Activated naive CD8-positive, alpha-beta T cell (primary cell): ENCODE measurements around the gene CAMK2G.
"Not testable (repeated sequence)": the region's sequence is repeated elsewhere in the genome, so short reads cannot be mapped to it uniquely, and the experiment has no call there.

ENCODE experiments used
- H3K27ac Mint-ChIP-seq: one replicate; pipeline ENCODE4 v1.8.0; 2021; ENCODE audit warnings: mixed read lengths
- H3K27me3 Mint-ChIP-seq: one replicate; pipeline ENCODE4 v1.8.0; 2021; ENCODE audit warnings: mixed read lengths
- H3K36me3 Mint-ChIP-seq: one replicate; pipeline ENCODE4 v1.8.0; 2021; ENCODE audit warnings: mixed read lengths
- H3K4me1 Mint-ChIP-seq: one replicate; pipeline ENCODE4 v1.8.0; 2021; ENCODE audit warnings: low read depth, mixed read lengths
- H3K4me3 Mint-ChIP-seq: one replicate; pipeline ENCODE4 v1.8.0; 2021; ENCODE audit warnings: mild to moderate bottlenecking, mixed read lengths
- H3K9me3 Mint-ChIP-seq: one replicate; pipeline ENCODE4 v1.8.0; 2021; ENCODE audit warnings: low read depth, mixed read lengths

Gene CAMK2G

DNA sequence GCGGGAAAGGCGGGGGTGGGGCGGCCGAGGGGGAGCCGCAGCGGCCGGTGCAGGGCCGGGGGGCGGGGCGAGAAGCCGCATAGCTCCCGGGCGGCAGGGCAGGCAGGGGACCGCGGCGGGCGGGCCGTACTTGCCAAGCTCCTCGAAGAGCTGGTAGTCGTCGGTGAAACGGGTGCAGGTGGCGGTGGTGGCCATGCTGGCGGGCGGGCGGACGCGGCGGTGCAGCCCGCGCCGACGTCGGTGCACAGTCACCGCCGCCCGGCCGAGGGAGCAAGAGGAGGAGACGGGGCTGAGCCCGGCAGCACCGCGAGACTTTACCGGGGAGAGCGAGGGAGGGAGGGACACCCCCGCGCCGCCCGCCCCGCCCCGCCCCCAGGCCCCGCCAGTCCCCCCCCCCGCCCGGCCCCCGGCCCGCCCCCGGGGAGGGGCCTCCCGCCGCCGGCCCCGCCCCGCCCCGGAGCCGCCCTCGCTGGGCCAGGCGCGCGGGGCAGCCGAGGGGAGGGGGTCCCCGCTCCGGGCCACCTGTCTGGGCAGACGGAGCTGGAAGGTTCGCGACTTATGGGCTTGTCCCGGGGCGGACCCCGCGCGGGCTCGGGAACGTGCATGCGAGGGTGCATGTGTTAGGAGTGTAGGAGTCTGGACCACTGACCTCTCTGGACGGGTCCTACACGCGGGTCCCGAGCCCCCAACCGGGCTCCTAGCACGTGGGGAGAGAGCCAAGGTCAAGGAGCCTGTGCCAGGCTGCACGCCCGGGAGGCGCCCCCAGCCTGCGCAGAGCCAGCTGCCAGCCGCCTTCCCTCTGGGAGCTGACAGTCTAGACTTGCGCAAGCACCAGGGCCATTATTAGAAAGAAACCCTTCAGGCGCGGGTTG lies at the start of gene CAMK2G:
Gene CAMK2G, minus strand, starts transcription at position 289 of the 872 bp plus-strand sequence. Its CDS starts 94 bp downstream, at position 195.
- no peaks in the 10 kb centered on the region for H3K36me3 Mint-ChIP-seq
- H3K27ac Mint-ChIP-seq = peak within 1 kb of the TSS; percentile 94
- H3K27me3 Mint-ChIP-seq = no peaks in the 10 kb centered on the region
- peaks cover 65% of the 10 kb centered on the region for H3K4me1 Mint-ChIP-seq
- H3K9me3 Mint-ChIP-seq = no peaks in the 10 kb centered on the region
- peak within 1 kb of the TSS; percentile 91 for H3K4me3 Mint-ChIP-seq

DNA sequence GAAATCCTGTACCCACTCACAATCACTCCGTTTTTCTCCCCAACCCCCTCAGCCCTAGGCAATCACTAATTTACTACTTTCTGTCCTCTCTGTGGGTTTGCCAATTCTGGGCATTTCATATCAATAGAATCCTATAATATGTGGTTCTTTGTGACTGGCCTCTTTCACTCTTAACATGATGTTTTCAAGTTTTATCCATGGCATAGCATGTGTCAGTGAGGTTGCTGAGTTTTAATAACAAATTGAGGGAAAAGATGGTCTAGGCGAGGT lies 48.4 kb upstream of the CAMK2G start:
- peaks cover 34% of the 10 kb centered on the region for H3K4me1 Mint-ChIP-seq
- no peaks in the 10 kb centered on the region for H3K9me3 Mint-ChIP-seq
- no peak overlapping the region for H3K27ac Mint-ChIP-seq
- peaks cover 2% of the 10 kb centered on the region for H3K36me3 Mint-ChIP-seq
- H3K27me3 Mint-ChIP-seq = peaks cover 35% of the 10 kb centered on the region
- peak overlapping the region; percentile 0 for H3K4me3 Mint-ChIP-seq

DNA sequence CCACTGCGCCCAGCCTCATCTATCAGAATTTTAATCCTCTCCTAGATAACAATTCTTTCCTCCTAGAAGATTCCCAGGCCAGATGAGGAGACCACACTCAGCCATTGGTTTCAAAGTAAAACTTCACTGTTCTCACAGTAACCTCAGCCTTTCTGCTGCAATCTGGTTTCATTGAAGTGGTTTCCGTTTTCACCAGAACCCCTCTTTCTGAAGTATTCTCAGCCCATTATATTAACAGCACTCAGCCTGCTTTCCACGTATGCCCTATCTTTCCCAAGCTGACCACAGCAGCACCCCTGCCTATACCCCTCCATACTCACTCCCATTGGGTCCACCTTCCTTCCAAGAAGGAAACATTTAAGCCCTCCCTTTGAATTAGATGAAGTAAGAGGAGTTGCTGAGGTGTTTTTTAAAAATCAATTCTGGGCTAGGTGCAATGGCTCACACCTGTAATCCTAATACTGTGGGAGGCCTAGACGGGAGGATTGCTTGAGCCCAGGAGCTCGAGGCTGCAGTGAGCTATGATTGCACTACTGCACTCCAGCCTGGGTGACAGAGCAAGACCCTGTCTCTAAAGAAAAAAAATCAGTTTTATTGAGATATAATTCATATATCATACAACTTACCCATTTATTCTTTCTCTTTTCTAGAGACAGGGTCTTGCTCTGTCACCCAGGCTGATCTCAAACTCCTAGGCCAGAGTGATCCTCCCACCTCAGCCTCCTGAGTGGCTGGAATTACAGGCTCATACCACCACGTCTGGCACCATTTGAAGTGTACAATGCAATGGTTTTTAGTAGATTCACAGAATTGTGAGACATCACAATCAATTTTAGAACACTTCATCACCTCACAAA lies 47.9 kb upstream of the CAMK2G start:
- peak overlapping the region; percentile 63 for H3K4me3 Mint-ChIP-seq
- peaks cover 29% of the 10 kb centered on the region for H3K27me3 Mint-ChIP-seq
- H3K4me1 Mint-ChIP-seq = peaks cover 34% of the 10 kb centered on the region
- no peak overlapping the region for H3K27ac Mint-ChIP-seq
- H3K9me3 Mint-ChIP-seq = no peaks in the 10 kb centered on the region
- H3K36me3 Mint-ChIP-seq = peaks cover 5% of the 10 kb centered on the region

GRCh38 chr10:73920089-73920488 lies 45.7 kb upstream of the CAMK2G start:
- Mint-ChIP-seq H3K4me3 (no peak overlapping the region), H3K27me3 (peaks cover 24% of the 10 kb centered on the region), H3K4me1 (peaks cover 34% of the 10 kb centered on the region), H3K27ac (no peak overlapping the region), H3K9me3 (no peaks in the 10 kb centered on the region), H3K36me3 (peaks cover 5% of the 10 kb centered on the region)

- Mint-ChIP-seq H3K27me3 (peaks cover 21% of the 10 kb centered on the region), H3K4me1 (peaks cover 31% of the 10 kb centered on the region)
- H3K4me3 Mint-ChIP-seq, H3K9me3 Mint-ChIP-seq, H3K36me3 Mint-ChIP-seq, H3K27ac Mint-ChIP-seq: not testable (repeated sequence)
Measured at GRCh38 chr10:73919481-73919880, 45.1 kb upstream of the CAMK2G start.

DNA sequence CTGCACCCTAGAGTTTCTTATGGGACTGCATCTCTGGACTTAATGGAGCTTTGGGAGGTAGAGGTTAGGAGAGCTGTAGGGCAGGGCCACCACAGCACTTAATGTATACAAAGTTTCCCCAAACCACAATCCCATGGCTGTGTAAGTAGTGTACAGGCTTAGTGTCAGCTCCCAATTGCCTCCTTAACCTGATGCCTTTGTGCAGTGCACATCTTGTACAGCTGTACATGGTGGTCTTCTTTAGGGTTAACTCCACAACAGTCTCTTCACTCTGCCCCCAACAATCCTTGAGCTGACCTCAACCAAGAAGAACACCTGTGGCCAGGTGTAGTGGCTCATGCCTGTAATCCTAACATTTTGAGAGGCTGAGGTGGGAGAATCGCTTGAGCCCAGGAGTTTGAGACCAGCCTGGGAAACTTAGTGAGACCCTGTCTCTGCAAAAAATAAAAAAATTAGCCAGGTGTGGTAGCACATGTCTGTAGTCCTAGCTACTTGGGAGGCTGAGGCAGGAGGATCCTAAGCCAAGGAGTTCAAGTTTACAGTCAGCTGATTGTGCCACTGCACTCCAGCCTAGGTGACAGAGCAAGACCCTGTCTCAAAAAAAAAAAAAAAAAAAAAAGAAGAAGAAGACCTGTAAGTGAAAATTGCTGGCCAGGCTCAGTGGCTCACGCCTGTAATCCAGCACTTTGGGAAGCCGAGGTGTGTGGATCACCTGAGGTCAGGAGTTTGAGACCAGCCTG lies 43.4 kb upstream of the CAMK2G start:
- Mint-ChIP-seq H3K9me3 (no peaks in the 10 kb centered on the region), H3K27ac (no peak overlapping the region), H3K4me3 (no peak overlapping the region), H3K4me1 (peaks cover 22% of the 10 kb centered on the region), H3K27me3 (peaks cover 20% of the 10 kb centered on the region), H3K36me3 (peaks cover 5% of the 10 kb centered on the region)

GRCh38 chr10:73916761-73917470 lies 42.6 kb upstream of the CAMK2G start:
- Mint-ChIP-seq H3K36me3 (peaks cover 5% of the 10 kb centered on the region), H3K27ac (no peak overlapping the region), H3K4me1 (peaks cover 19% of the 10 kb centered on the region), H3K27me3 (peaks cover 16% of the 10 kb centered on the region), H3K9me3 (no peaks in the 10 kb centered on the region), H3K4me3 (no peak overlapping the region)

GRCh38 chr10:73915206-73915851 lies 41.0 kb upstream of the CAMK2G start:
- Mint-ChIP-seq H3K27ac (no peak overlapping the region), H3K4me3 (no peak overlapping the region), H3K27me3 (peaks cover 22% of the 10 kb centered on the region), H3K9me3 (no peaks in the 10 kb centered on the region), H3K36me3 (peaks cover 5% of the 10 kb centered on the region), H3K4me1 (peaks cover 21% of the 10 kb centered on the region)

DNA sequence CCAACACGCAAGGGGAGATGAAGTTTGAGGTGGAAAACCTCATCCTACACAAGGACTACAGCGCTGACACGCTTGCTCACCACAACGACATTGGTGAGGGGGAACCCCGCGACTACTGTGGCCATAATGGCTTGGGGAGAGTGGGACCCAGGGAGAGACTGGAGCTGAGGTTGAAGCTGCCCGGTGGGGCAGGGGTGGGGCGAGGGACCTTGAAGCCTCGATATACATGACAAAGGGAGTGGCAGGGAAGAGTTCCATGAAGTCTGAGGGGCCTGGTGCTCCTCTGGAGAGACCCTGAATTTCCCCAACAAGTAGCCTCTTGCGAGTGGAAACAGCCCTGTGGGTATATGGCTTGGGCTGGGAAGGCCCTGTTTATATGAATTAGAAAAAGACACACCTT lies 39.7 kb upstream of the CAMK2G start:
- Mint-ChIP-seq H3K27ac (no peak overlapping the region), H3K4me1 (peaks cover 26% of the 10 kb centered on the region), H3K4me3 (no peak overlapping the region), H3K36me3 (peaks cover 3% of the 10 kb centered on the region), H3K27me3 (peaks cover 27% of the 10 kb centered on the region), H3K9me3 (no peaks in the 10 kb centered on the region)

- H3K27ac Mint-ChIP-seq = no peak overlapping the region
- H3K27me3 Mint-ChIP-seq = peaks cover 33% of the 10 kb centered on the region
- peak overlapping the region; percentile 92 for H3K4me3 Mint-ChIP-seq
- H3K9me3 Mint-ChIP-seq = no peaks in the 10 kb centered on the region
- peaks cover 36% of the 10 kb centered on the region for H3K4me1 Mint-ChIP-seq
- H3K36me3 Mint-ChIP-seq = no peaks in the 10 kb centered on the region
Measured at GRCh38 chr10:73911553-73912004, 37.2 kb upstream of the CAMK2G start.

DNA sequence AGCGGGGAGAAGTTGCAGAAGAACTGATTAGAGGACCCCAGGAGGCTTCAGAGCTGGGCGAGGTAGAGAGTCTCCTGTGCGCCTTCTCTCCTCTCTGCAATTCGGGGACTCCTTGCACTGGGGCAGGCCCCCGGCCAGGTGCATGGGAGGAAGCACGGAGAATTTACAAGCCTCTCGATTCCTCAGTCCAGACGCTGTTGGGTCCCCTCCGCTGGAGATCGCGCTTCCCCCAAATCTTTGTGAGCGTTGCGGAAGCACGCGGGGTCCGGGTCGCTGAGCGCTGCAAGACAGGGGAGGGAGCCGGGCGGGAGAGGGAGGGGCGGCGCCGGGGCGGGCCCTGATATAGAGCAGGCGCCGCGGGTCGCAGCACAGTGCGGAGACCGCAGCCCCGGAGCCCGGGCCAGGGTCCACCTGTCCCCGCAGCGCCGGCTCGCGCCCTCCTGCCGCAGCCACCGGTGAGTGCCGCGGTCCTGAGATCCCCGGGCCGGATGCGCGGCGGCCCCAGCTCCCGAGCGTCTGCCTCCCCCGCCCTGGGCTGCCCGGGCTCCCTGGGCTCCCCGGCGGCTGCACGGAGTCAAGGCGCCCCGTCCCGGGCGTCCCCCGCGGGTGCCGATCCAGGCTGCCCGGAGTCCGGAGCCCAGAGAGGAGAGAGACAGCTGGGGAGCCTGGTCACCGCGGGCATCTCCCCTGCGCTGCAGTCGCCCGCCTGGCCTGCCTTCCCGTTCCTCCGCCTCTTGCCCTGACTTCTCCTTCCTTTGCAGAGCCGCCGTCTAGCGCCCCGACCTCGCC lies 36.6 kb upstream of the CAMK2G start, which contains the start of gene PLAU:
Gene PLAU, plus strand, starts transcription at position 369 of the 789 bp plus-strand sequence. CDS start 424 bp downstream, outside the sequence.
- H3K9me3 Mint-ChIP-seq = no peaks in the 10 kb centered on the region
- H3K4me3 Mint-ChIP-seq = peak within 1 kb of the TSS; percentile 92
- H3K36me3 Mint-ChIP-seq = no peaks in the 10 kb centered on the region
- H3K27ac Mint-ChIP-seq = peak within 1 kb of the TSS; percentile 24
- H3K4me1 Mint-ChIP-seq = peaks cover 36% of the 10 kb centered on the region
- peaks cover 33% of the 10 kb centered on the region for H3K27me3 Mint-ChIP-seq

GRCh38 chr10:73910401-73910763 lies 36.0 kb upstream of the CAMK2G start:
- no peaks in the 10 kb centered on the region for H3K9me3 Mint-ChIP-seq
- peaks cover 36% of the 10 kb centered on the region for H3K4me1 Mint-ChIP-seq
- H3K27me3 Mint-ChIP-seq = peaks cover 30% of the 10 kb centered on the region
- H3K27ac Mint-ChIP-seq = peak overlapping the region; percentile 24
- H3K4me3 Mint-ChIP-seq = peak overlapping the region; percentile 87
- H3K36me3 Mint-ChIP-seq = no peaks in the 10 kb centered on the region

- Mint-ChIP-seq H3K36me3 (no peaks in the 10 kb centered on the region), H3K4me1 (peaks cover 36% of the 10 kb centered on the region), H3K4me3 (peak overlapping the region; percentile 87), H3K27ac (no peak overlapping the region), H3K9me3 (no peaks in the 10 kb centered on the region), H3K27me3 (peaks cover 28% of the 10 kb centered on the region)
Measured at GRCh38 chr10:73909540-73910115, 35.3 kb upstream of the CAMK2G start.
